Measurements from ENCODE around the gene WFIKKN2.
A peak's percentile ranks its signal among the peaks of the same experiment; 100 is the strongest.

The WFIKKN2 gene

GRCh38 chr17:50866261-50866949, 31.0 kb downstream of the WFIKKN2 start, which contains the start of gene TOB1:
Gene TOB1 (minus strand): TSS chr17:50866354. CDS start chr17:50864017, 2,337 bp downstream.
- peak within 1 kb of the TSS; percentile 73 for H2AFZ ChIP-seq (ENCODE audit: insufficient read depth, low read length, poor library complexity)
- peak within 1 kb of the TSS; percentile 90 for H4K8ac ChIP-seq (ENCODE audit: low read depth, low read length)
- no peaks in the 10 kb centered on the region for H3K27me3 ChIP-seq (ENCODE audit: insufficient read depth, low read length)
- H3K23ac ChIP-seq (ENCODE audit: low read length) = no peak within 1 kb of the TSS
- H3K79me1 ChIP-seq (ENCODE audit: low read length) = peaks cover 17% of the 10 kb centered on the region
- H3K36me3 ChIP-seq (ENCODE audit: control insufficient read depth in 1 of 2, insufficient read depth in 2 of 2, low read length in 2 of 2) = peaks cover 4 to 6% of the 10 kb centered on the region in 2 experiments
- H2BK12ac ChIP-seq (ENCODE audit: low read length) = peak within 1 kb of the TSS; percentile 26
- peak within 1 kb of the TSS; percentile 92 for H3K18ac ChIP-seq (ENCODE audit: low read length)
- peak within 1 kb of the TSS; percentile 80 for H2BK120ac ChIP-seq (ENCODE audit: insufficient read depth, low read length, poor library complexity)
- peak within 1 kb of the TSS; percentile 91 for H3K4me3 ChIP-seq (ENCODE audit: low read depth, low read length)
- H4K12ac ChIP-seq (ENCODE audit: low read depth, low read length) = peak within 1 kb of the TSS; percentile 90
- H3K14ac ChIP-seq (ENCODE audit: low read length) = peak within 1 kb of the TSS; percentile 87
- no peaks in the 10 kb centered on the region for H3K4me1 ChIP-seq (ENCODE audit: control insufficient read depth in 1 of 2, insufficient read depth in 2 of 2, low read length in 2 of 2)
- H3K4me2 ChIP-seq (ENCODE audit: low read length) = peak within 1 kb of the TSS; percentile 87
- peaks cover 10% of the 10 kb centered on the region for H3K79me2 ChIP-seq (ENCODE audit: control insufficient read depth, insufficient read depth, low read length, poor library complexity)
- no CpG with 5 or more reads among the region's 75 CpGs for WGBS (ENCODE audit: extremely low coverage, insufficient coverage, insufficient read length)
- peak within 1 kb of the TSS; percentile 92 for H2BK5ac ChIP-seq (ENCODE audit: low read depth, low read length, poor library complexity)
- H4K91ac ChIP-seq (ENCODE audit: low read depth, low read length) = peak within 1 kb of the TSS; percentile 93
- H3K9me3 ChIP-seq (ENCODE audit: insufficient read depth, low read depth, low read length) = no peaks in the 10 kb centered on the region
- peak within 1 kb of the TSS; percentile 93 for H3K4ac ChIP-seq (ENCODE audit: low read depth, low read length)
- DNase-seq = peak; percentile 58 to 65
- peak within 1 kb of the TSS; percentile 75 for H2AK5ac ChIP-seq (ENCODE audit: low read length)
- H3K9ac ChIP-seq (ENCODE audit: low read length) = peak within 1 kb of the TSS; percentile 82
- peak within 1 kb of the TSS; percentile 94 for H3K27ac ChIP-seq (ENCODE audit: low read depth, low read length)

DNA sequence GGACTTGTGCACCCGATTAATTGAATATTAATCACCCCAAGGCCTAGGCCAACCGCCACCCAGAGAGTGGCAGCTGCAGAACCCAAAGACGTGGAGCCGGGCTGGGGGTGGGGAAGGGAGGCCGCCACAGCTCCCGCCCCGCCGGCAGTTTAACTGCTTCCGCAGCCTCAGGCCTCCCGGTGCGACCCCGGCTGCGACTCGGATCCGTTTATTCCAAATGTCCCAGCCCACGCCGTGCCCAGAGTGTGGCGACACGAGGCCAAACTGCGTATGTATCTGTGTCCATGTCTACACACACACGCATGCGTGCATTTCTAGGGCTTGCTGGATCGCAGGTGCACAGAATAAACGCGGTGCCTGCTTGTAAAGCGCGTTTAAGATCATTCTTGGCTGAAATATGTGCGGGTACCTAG, 31.6 kb downstream of the WFIKKN2 start:
- peak overlapping the region; percentile 90 for H4K12ac ChIP-seq (ENCODE audit: low read depth, low read length)
- peak overlapping the region; percentile 26 for H2BK12ac ChIP-seq (ENCODE audit: low read length)
- peak overlapping the region; percentile 73 for H2AFZ ChIP-seq (ENCODE audit: insufficient read depth, low read length, poor library complexity)
- peak overlapping the region; percentile 74 for H3K4me2 ChIP-seq (ENCODE audit: low read length)
- no peaks in the 10 kb centered on the region for H3K9me3 ChIP-seq (ENCODE audit: insufficient read depth, low read depth, low read length)
- H2BK5ac ChIP-seq (ENCODE audit: low read depth, low read length, poor library complexity) = peak overlapping the region; percentile 92
- H3K36me3 ChIP-seq (ENCODE audit: control insufficient read depth in 1 of 2, insufficient read depth in 2 of 2, low read length in 2 of 2) = peaks cover 4 to 6% of the 10 kb centered on the region in 2 experiments
- H3K4me1 ChIP-seq (ENCODE audit: control insufficient read depth in 1 of 2, insufficient read depth in 2 of 2, low read length in 2 of 2) = no peaks in the 10 kb centered on the region
- DNase-seq = peak; percentile 52 to 69
- WGBS (ENCODE audit: extremely low coverage, insufficient coverage, insufficient read length) = no CpG with 5 or more reads among the region's 28 CpGs
- H2AK5ac ChIP-seq (ENCODE audit: low read length) = peak overlapping the region; percentile 75
- H3K79me2 ChIP-seq (ENCODE audit: control insufficient read depth, insufficient read depth, low read length, poor library complexity) = peaks cover 10% of the 10 kb centered on the region
- H3K18ac ChIP-seq (ENCODE audit: low read length) = peak overlapping the region; percentile 48
- no peak overlapping the region for H3K23ac ChIP-seq (ENCODE audit: low read length)
- H3K4ac ChIP-seq (ENCODE audit: low read depth, low read length) = peak overlapping the region; percentile 83
- H3K14ac ChIP-seq (ENCODE audit: low read length) = peak overlapping the region; percentile 87
- peak overlapping the region; percentile 93 for H4K91ac ChIP-seq (ENCODE audit: low read depth, low read length)
- peak overlapping the region; percentile 90 for H4K8ac ChIP-seq (ENCODE audit: low read depth, low read length)
- peaks cover 17% of the 10 kb centered on the region for H3K79me1 ChIP-seq (ENCODE audit: low read length)
- peak overlapping the region; percentile 80 for H2BK120ac ChIP-seq (ENCODE audit: insufficient read depth, low read length, poor library complexity)
- H3K27ac ChIP-seq (ENCODE audit: low read depth, low read length) = peak overlapping the region; percentile 94
- no peaks in the 10 kb centered on the region for H3K27me3 ChIP-seq (ENCODE audit: insufficient read depth, low read length)
- H3K4me3 ChIP-seq (ENCODE audit: low read depth, low read length) = peak overlapping the region; percentile 78
- peak overlapping the region; percentile 82 for H3K9ac ChIP-seq (ENCODE audit: low read length)

DNA sequence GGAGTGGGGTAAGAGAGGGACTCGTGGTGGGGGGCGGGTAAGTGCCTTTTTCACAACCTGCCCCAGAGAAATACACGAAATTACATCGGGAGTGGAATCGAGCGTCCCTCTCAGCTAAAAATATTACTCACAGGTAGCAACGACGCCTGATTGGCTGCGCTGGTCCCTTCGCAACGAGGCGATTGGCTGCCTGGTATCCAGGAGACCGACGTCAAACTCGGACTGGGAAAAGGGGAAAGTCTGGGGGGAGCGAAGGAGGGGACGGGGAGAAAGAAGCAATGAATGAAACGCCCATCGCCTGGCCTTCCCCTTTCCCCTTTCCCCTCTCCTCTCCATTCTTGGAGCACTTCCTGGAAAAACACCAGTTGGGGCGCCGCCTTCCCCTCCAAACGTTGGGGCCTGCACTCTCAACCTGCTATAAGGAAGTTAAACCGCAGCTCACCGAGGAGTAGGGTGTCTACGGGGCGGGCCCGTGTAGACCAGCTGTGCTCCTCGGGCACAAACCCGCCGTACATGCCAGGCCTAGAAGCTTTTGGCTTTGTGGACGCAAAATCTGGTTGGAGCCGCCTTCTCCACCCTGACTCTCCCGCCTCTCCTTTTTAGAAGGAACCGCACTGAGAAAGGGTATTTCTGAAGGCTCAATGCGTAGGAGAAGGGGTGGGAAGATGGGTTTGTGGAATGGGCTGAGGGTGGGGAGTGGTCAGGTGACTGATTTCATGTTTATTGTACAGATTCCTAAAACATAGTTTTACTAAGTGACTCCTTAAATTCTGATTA, 32.2 kb downstream of the WFIKKN2 start:
- H2BK120ac ChIP-seq (ENCODE audit: insufficient read depth, low read length, poor library complexity) = peak overlapping the region; percentile 26
- peak overlapping the region; percentile 24 for H4K12ac ChIP-seq (ENCODE audit: low read depth, low read length)
- H3K9ac ChIP-seq (ENCODE audit: low read length) = no peak overlapping the region
- WGBS (ENCODE audit: extremely low coverage, insufficient coverage, insufficient read length) = no CpG with 5 or more reads among the region's 35 CpGs
- H3K9me3 ChIP-seq (ENCODE audit: insufficient read depth, low read depth, low read length) = no peaks in the 10 kb centered on the region
- H3K27ac ChIP-seq (ENCODE audit: low read depth, low read length) = peak overlapping the region; percentile 94
- H2BK12ac ChIP-seq (ENCODE audit: low read length) = no peak overlapping the region
- peak overlapping the region; percentile 93 for H4K91ac ChIP-seq (ENCODE audit: low read depth, low read length)
- H3K4me1 ChIP-seq (ENCODE audit: control insufficient read depth in 1 of 2, insufficient read depth in 2 of 2, low read length in 2 of 2) = no peaks in the 10 kb centered on the region
- H3K79me1 ChIP-seq (ENCODE audit: low read length) = peaks cover 17% of the 10 kb centered on the region
- H3K79me2 ChIP-seq (ENCODE audit: control insufficient read depth, insufficient read depth, low read length, poor library complexity) = peaks cover 10% of the 10 kb centered on the region
- H2BK5ac ChIP-seq (ENCODE audit: low read depth, low read length, poor library complexity) = peak overlapping the region; percentile 92
- H3K4ac ChIP-seq (ENCODE audit: low read depth, low read length) = peak overlapping the region; percentile 83
- no peak overlapping the region for H3K23ac ChIP-seq (ENCODE audit: low read length)
- H3K18ac ChIP-seq (ENCODE audit: low read length) = peak overlapping the region; percentile 48
- peak overlapping the region; percentile 74 for H3K4me2 ChIP-seq (ENCODE audit: low read length)
- peak overlapping the region; percentile 75 for H2AK5ac ChIP-seq (ENCODE audit: low read length)
- H4K8ac ChIP-seq (ENCODE audit: low read depth, low read length) = peak overlapping the region; percentile 90
- H3K4me3 ChIP-seq (ENCODE audit: low read depth, low read length) = peak overlapping the region; percentile 78
- peak overlapping the region; percentile 87 for H3K14ac ChIP-seq (ENCODE audit: low read length)
- H3K27me3 ChIP-seq (ENCODE audit: insufficient read depth, low read length) = no peaks in the 10 kb centered on the region
- peaks cover 4 to 6% of the 10 kb centered on the region in 2 experiments for H3K36me3 ChIP-seq (ENCODE audit: control insufficient read depth in 1 of 2, insufficient read depth in 2 of 2, low read length in 2 of 2)
- DNase-seq = peak; percentile 69 to 72
- H2AFZ ChIP-seq (ENCODE audit: insufficient read depth, low read length, poor library complexity) = peak overlapping the region; percentile 73

DNA sequence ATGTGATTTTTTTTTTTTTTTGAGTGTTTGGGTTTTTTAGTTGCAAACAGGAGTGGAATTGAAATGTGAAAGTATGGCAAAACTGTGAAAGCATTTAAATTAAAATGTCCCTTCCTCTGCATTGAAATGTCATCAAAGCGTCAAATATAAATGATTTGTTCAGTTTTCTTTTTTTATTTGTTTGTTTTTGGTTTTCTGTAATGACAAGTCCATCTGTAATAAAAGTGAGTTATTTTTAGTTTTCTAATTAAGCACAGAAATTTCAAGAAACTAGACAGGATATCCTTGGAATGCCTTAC, 32.7 kb downstream of the WFIKKN2 start:
- Histone ChIP-seq H3K23ac (ENCODE audit: low read length) (no peak overlapping the region), H2AK5ac (ENCODE audit: low read length) (no peak overlapping the region), H3K4me3 (ENCODE audit: low read depth, low read length) (no peak overlapping the region), H3K4me1 (ENCODE audit: control insufficient read depth in 1 of 2, insufficient read depth in 2 of 2, low read length in 2 of 2) (no peaks in the 10 kb centered on the region), H3K9ac (ENCODE audit: low read length) (no peak overlapping the region), H2BK12ac (ENCODE audit: low read length) (no peak overlapping the region), H3K14ac (ENCODE audit: low read length) (no peak overlapping the region), H3K27me3 (ENCODE audit: insufficient read depth, low read length) (no peaks in the 10 kb centered on the region), H3K36me3 (ENCODE audit: control insufficient read depth in 1 of 2, insufficient read depth in 2 of 2, low read length in 2 of 2) (peaks cover 3% of the 10 kb centered on the region in 2 experiments), H3K27ac (ENCODE audit: low read depth, low read length) (peak overlapping the region; percentile 87), H3K18ac (ENCODE audit: low read length) (no peak overlapping the region), H3K79me1 (ENCODE audit: low read length) (peaks cover 17% of the 10 kb centered on the region), H3K79me2 (ENCODE audit: control insufficient read depth, insufficient read depth, low read length, poor library complexity) (peaks cover 10% of the 10 kb centered on the region), H4K8ac (ENCODE audit: low read depth, low read length) (no peak overlapping the region), H2BK5ac (ENCODE audit: low read depth, low read length, poor library complexity) (no peak overlapping the region), H3K4me2 (ENCODE audit: low read length) (no peak overlapping the region), H4K91ac (ENCODE audit: low read depth, low read length) (no peak overlapping the region), H3K9me3 (ENCODE audit: insufficient read depth, low read depth, low read length) (no peaks in the 10 kb centered on the region), H2BK120ac (ENCODE audit: insufficient read depth, low read length, poor library complexity) (no peak overlapping the region), H4K12ac (ENCODE audit: low read depth, low read length) (no peak overlapping the region), H2AFZ (ENCODE audit: insufficient read depth, low read length, poor library complexity) (no peak overlapping the region), H3K4ac (ENCODE audit: low read depth, low read length) (no peak overlapping the region)
- no CpG with 5 or more reads among the region's 1 CpG for WGBS (ENCODE audit: extremely low coverage, insufficient coverage, insufficient read length)
- DNase-seq = no peak

Data from trophoblast cell (in vitro differentiated cells and primary cell).